ENCODE results near the gene TRAPPC2. TPM values are rescaled to one million over a fixed set of nuclear protein-coding genes. Genes with fewer than 3 reads are reported as not detected.
A peak's percentile ranks its signal among the peaks of the same experiment; 100 is the strongest.

TRAPPC2 gene
- total RNA-seq, 1 experiment from 2014 or later, result 19.5 TPM

- intact Hi-C loops (cut with micrococcal nuclease; ENCODE audit: unreplicated experiment), result no loop called here
- no peak overlapping the region for H3K27ac ChIP-seq (ENCODE audit: low read depth, low read length, poor library complexity, severe bottlenecking)
- CTCF ChIA-PET, result no interaction called here
- H3K9me3 ChIP-seq (ENCODE audit: low read depth, low read length, poor library complexity, severe bottlenecking), result no peaks in the 10 kb centered on the region
- peaks cover 57% of the 10 kb centered on the region for H3K4me1 ChIP-seq (ENCODE audit: insufficient read depth, low read length, poor library complexity, severe bottlenecking)
- BruUV-seq (replicated peaks), result no TSS peak
- no peaks in the 10 kb centered on the region for H3K36me3 ChIP-seq (ENCODE audit: insufficient read depth, low read length, poor library complexity, severe bottlenecking)
- POLR2A ChIA-PET (ENCODE audit: low non-redundant PET), result no interaction called here
- DNase-seq (ENCODE audit: low spot score), result no peak
- no peak overlapping the region for H3K4me3 ChIP-seq (ENCODE audit: low read depth, low read length, poor library complexity, severe bottlenecking)
- TF ChIP-seq CTCF (conservative IDR thresholded peaks at IDR 0.05; ENCODE audit: low read depth, low read length), result no peak
- no peaks in the 10 kb centered on the region for H3K27me3 ChIP-seq (replicated peaks; ENCODE audit: insufficient read depth, low read depth, low read length, poor library complexity)
These were observed 38.8 kb downstream of the TRAPPC2 start for GRCh38 chrX:13695601-13696115.

DNA sequence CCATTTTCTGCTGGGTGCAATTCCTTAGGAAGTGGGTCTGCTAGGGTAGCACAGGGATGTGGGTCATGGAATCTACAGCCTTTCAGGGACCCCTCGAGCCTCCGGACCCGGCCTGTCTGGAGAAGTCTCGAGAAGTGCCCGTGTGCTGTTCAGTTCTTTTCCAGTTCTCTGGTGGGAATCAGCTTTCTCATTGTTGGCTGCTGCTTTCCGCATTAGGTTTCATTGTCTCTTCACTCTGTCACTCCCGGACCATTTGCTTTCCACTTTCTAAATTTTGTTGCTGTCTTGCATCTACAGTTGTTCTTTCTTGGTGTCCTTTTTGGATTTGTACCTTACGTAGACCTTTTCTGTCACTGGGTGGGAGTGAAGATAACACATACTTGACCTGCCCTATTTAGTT is 39.4 kb downstream of the TRAPPC2 start:
- H3K36me3 ChIP-seq (ENCODE audit: insufficient read depth, low read length, poor library complexity, severe bottlenecking), result no peaks in the 10 kb centered on the region
- no peaks in the 10 kb centered on the region for H3K27me3 ChIP-seq (replicated peaks; ENCODE audit: insufficient read depth, low read depth, low read length, poor library complexity)
- ChIA-PET POLR2A (ENCODE audit: low non-redundant PET) (no interaction called here), CTCF (no interaction called here)
- H3K4me1 ChIP-seq (ENCODE audit: insufficient read depth, low read length, poor library complexity, severe bottlenecking), result peaks cover 57% of the 10 kb centered on the region
- DNase-seq (ENCODE audit: low spot score), result no peak
- TF ChIP-seq EZH2 (IDR thresholded peaks at IDR 0.05; ENCODE audit: borderline replicate concordance, low read depth, low read length, poor library complexity, severe bottlenecking), result no peak
- TF ChIP-seq CTCF (conservative IDR thresholded peaks at IDR 0.05; ENCODE audit: low read depth, low read length), result no peak
- H3K4me3 ChIP-seq (ENCODE audit: low read depth, low read length, poor library complexity, severe bottlenecking), result no peak overlapping the region
- BruUV-seq (replicated peaks), result no TSS peak
- H3K9me3 ChIP-seq (ENCODE audit: low read depth, low read length, poor library complexity, severe bottlenecking), result no peaks in the 10 kb centered on the region
- intact Hi-C loops (cut with micrococcal nuclease; ENCODE audit: unreplicated experiment), result no loop called here
- H3K27ac ChIP-seq (ENCODE audit: low read depth, low read length, poor library complexity, severe bottlenecking), result peak overlapping the region; percentile 14

DNA sequence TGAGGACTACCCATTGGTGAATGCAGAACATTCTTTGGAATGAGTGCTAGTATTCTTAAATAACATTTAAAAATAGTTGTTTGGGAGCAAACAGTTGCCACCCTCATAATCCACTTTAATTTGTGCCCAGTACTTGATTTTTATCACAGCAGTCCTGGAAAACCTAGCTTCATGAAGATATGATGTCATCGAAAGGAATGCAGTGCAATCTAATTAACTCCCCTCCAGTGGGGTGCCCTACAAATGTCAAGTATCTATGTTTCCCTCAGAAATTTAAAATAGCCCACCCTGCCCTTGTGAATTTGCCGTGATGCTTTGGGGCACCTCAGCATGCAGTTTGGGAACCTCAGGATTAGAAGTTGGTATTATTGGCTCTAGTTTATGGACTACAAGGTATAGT is 40.1 kb downstream of the TRAPPC2 start:
- Histone ChIP-seq H3K27me3 (replicated peaks; ENCODE audit: insufficient read depth, low read depth, low read length, poor library complexity) (no peaks in the 10 kb centered on the region), H3K4me1 (ENCODE audit: insufficient read depth, low read length, poor library complexity, severe bottlenecking) (peaks cover 54% of the 10 kb centered on the region), H3K36me3 (ENCODE audit: insufficient read depth, low read length, poor library complexity, severe bottlenecking) (no peaks in the 10 kb centered on the region), H3K27ac (ENCODE audit: low read depth, low read length, poor library complexity, severe bottlenecking) (no peak overlapping the region), H3K9me3 (ENCODE audit: low read depth, low read length, poor library complexity, severe bottlenecking) (no peaks in the 10 kb centered on the region), H3K4me3 (ENCODE audit: low read depth, low read length, poor library complexity, severe bottlenecking) (no peak overlapping the region)
- BruUV-seq (replicated peaks), result no TSS peak
- TF ChIP-seq CTCF (conservative IDR thresholded peaks at IDR 0.05; ENCODE audit: low read depth, low read length) (no peak), EZH2 (IDR thresholded peaks at IDR 0.05; ENCODE audit: borderline replicate concordance, low read depth, low read length, poor library complexity, severe bottlenecking) (no peak)
- intact Hi-C loops (cut with micrococcal nuclease; ENCODE audit: unreplicated experiment), result no loop called here
- ChIA-PET CTCF (no interaction called here), POLR2A (ENCODE audit: low non-redundant PET) (no interaction called here)
- peak; percentile 57 for DNase-seq (ENCODE audit: low spot score)
